BE2C (cell line): ENCODE data around the gene RPS6KC1.
"Not testable (repeated sequence)": the region's sequence is repeated elsewhere in the genome, so short reads cannot be mapped to it uniquely, and the experiment has no call there.

Experiments used
- DNase-seq: peaks from one replicate; pipeline ENCODE4 v3.0.0-alpha.2; 2020
- H3K27me3 ChIP-seq: fragments of 250-450 bp; sonication (Bioruptor Pico); 2 replicates; pipeline ENCODE4 v1.5.1; 2020; ENCODE audit warnings: mild to moderate bottlenecking
- H3K36me3 ChIP-seq: fragments of 250-450 bp; sonication (Bioruptor Pico); 2 replicates; pipeline ENCODE4 v1.5.1; 2020; ENCODE audit warnings: mild to moderate bottlenecking
- H3K4me1 ChIP-seq: fragments of 250-450 bp; sonication (Bioruptor Pico); 2 replicates; pipeline ENCODE4 v1.5.1; 2020
- H3K4me3 ChIP-seq: 2 replicates; pipeline ENCODE4 v1.5.1; 2011; ENCODE audit warnings: low read depth, low read length
- H3K9me3 ChIP-seq: fragments of 250-450 bp; sonication (Bioruptor Pico); 2 replicates; pipeline ENCODE4 v1.5.1; 2020
- CTCF ChIP-seq: IDR thresholded peaks from 2 replicates; pipeline ENCODE4 v1.5.1; 2012; ENCODE audit warnings: mild to moderate bottlenecking, low read depth, low read length

Gene RPS6KC1

GRCh38 chr1:213099682-213100399 is 48.8 kb downstream of the RPS6KC1 start:
- DNase-seq, result no peak
- H3K9me3 ChIP-seq, result no peaks in the 10 kb centered on the region
- no peaks in the 10 kb centered on the region for H3K27me3 ChIP-seq
- TF ChIP-seq CTCF, result no peak
- H3K4me1 ChIP-seq, result no peaks in the 10 kb centered on the region
- no peak overlapping the region for H3K4me3 ChIP-seq
- no peaks in the 10 kb centered on the region for H3K36me3 ChIP-seq

- H3K27me3 ChIP-seq, DNase-seq, H3K36me3 ChIP-seq, H3K9me3 ChIP-seq, H3K4me1 ChIP-seq, H3K4me3 ChIP-seq: not testable (repeated sequence)
Observed at GRCh38 chr1:213100565-213100964, 49.5 kb downstream of the RPS6KC1 start.

GRCh38 chr1:213103377-213104306 is 52.6 kb downstream of the RPS6KC1 start:
- Histone ChIP-seq H3K36me3 (no peaks in the 10 kb centered on the region), H3K4me1 (no peaks in the 10 kb centered on the region), H3K9me3 (no peaks in the 10 kb centered on the region), H3K4me3 (no peak overlapping the region), H3K27me3 (no peaks in the 10 kb centered on the region)
- DNase-seq, result no peak
- TF ChIP-seq CTCF, result no peak

- no peak for DNase-seq
- H3K36me3 ChIP-seq, result no peaks in the 10 kb centered on the region
Observed at GRCh38 chr1:213104604-213105003, 53.6 kb downstream of the RPS6KC1 start.

GRCh38 chr1:213106298-213106697 is 55.3 kb downstream of the RPS6KC1 start:
- DNase-seq, result no peak
- no peak for TF ChIP-seq CTCF
- H3K9me3 ChIP-seq, result no peaks in the 10 kb centered on the region
- H3K27me3 ChIP-seq, result no peaks in the 10 kb centered on the region
- no peak overlapping the region for H3K4me3 ChIP-seq
- H3K36me3 ChIP-seq, result no peaks in the 10 kb centered on the region
- no peaks in the 10 kb centered on the region for H3K4me1 ChIP-seq

More at GRCh38 chr1:213104604-213105003, 53.6 kb downstream of the RPS6KC1 start:
- Histone ChIP-seq H3K9me3 (no peaks in the 10 kb centered on the region), H3K27me3 (no peaks in the 10 kb centered on the region), H3K4me1 (no peaks in the 10 kb centered on the region), H3K4me3 (no peak overlapping the region)
- no peak for TF ChIP-seq CTCF

GRCh38 chr1:213107613-213108012 is 56.6 kb downstream of the RPS6KC1 start:
- Histone ChIP-seq H3K27me3 (no peaks in the 10 kb centered on the region), H3K36me3 (no peaks in the 10 kb centered on the region), H3K4me3 (no peak overlapping the region), H3K9me3 (no peaks in the 10 kb centered on the region), H3K4me1 (no peaks in the 10 kb centered on the region)
- TF ChIP-seq CTCF, result no peak
- DNase-seq, result no peak
